MM.1S (cell line): ENCODE data around the gene TRIM36.

Experiments used
- EZH2phosphoT487 ChIP-seq: fragments of 300-600 bp; sonication (generic); IDR thresholded peaks from 2 replicates; pipeline ENCODE4 v1.6.1; 2018; ENCODE audit warnings: antibody characterized with exemption, low read length
- TF ChIP-seq, protein P1 (sequence below): fragments of 300-600 bp; sonication (generic); IDR thresholded peaks from 2 replicates; pipeline ENCODE4 v1.5.1; 2016; ENCODE audit warnings: antibody characterized with exemption, low read length, mixed read lengths

DNA sequence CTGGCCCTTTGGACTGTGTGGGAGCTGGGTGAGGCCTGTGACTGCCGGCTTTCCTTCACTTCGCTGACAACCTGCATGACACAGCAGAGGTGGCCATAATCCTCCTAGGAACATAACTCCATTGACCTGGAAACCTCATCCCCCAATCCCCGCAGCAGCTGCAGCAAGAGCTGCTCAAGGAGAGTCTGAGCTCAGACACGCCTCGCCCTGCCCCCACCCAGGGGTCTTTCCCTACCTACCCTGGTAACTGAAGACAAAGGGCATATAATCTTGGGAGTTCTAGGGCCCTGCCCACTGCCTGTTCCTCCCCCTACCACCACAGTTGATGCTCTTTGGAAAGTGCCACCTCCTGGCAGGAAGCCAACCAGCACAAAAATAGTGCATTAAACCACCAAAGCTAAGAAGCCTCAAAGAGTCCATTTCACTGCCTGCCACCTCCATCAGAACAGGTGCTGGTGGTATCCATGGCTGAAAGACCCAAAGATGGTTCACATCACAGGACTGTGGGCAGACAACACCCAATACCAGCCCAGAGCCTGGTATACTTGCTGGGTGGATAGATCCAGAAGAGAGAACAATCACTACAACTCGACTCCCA lies 18.4 kb downstream of the TRIM36 start:
- no peak for TF ChIP-seq EZH2phosphoT487
- TF ChIP-seq, protein P1, sequence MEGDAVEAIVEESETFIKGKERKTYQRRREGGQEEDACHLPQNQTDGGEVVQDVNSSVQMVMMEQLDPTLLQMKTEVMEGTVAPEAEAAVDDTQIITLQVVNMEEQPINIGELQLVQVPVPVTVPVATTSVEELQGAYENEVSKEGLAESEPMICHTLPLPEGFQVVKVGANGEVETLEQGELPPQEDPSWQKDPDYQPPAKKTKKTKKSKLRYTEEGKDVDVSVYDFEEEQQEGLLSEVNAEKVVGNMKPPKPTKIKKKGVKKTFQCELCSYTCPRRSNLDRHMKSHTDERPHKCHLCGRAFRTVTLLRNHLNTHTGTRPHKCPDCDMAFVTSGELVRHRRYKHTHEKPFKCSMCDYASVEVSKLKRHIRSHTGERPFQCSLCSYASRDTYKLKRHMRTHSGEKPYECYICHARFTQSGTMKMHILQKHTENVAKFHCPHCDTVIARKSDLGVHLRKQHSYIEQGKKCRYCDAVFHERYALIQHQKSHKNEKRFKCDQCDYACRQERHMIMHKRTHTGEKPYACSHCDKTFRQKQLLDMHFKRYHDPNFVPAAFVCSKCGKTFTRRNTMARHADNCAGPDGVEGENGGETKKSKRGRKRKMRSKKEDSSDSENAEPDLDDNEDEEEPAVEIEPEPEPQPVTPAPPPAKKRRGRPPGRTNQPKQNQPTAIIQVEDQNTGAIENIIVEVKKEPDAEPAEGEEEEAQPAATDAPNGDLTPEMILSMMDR, result no peak
